HG02885 (cell line): Measurements from ENCODE around the gene IGSF22.

Source experiments
- ATAC-seq: cut with Tn5 transposase; IDR thresholded peaks from one replicate; pipeline ENCODE4 v1.9.1; 2021; ENCODE audit warnings: mild to moderate bottlenecking; ENCODE audit not compliant: unreplicated experiment, poor library complexity

Gene IGSF22

DNA sequence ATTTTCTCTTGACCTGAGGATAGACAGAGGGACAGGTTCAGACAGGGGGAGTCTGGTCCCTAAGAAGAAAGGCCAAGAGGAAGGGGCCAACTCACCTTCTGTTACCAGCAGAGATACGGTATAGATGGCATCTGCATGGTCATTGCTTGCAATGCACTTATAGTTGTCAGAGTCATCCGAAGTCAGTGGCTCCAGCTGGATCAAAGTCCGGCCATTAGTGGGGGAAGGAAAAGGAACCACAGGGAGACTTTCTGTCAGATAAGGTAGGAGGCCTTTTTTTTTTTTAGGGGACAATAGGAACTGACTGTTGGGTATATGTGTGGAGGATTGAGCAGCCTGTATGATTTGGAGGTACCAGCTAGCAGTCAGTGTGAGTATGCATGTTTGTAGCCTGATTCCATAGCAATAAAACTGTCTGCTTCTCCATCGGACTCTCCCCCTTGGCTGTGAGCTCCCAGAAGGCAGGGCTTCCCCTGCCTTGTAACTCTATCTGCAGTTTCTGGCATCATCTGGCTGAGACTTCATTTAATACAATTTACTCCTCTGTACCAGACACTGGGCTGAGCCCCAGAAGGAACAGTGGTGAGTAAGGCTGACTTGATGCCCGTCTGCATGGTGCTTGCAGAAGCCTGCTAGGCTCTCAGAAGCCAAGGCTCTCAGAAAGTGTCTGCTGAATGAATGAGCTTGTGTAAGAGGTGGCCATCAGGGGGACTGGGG, 5.7 kb downstream of the IGSF22 start:
- no peak for ATAC-seq

DNA sequence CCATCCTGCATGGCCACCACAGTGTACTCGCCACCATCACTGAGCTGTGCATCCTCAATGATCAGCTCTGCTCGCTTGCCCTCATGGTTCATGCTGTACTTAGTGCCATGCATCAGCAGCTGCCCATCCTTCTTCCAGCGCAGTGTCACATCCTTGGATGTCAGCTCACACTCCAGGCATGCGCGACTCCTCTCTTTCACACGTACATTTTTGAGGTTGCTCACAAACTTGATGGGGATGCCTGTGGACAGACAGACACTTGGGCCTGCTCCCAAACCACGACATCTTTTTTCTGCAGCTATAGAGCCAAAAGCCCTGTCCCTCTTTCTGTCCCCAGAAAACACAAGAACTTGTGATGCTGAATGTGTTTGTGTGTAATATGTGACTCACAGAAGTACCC, 10.5 kb downstream of the IGSF22 start:
- ATAC-seq: no peak

DNA sequence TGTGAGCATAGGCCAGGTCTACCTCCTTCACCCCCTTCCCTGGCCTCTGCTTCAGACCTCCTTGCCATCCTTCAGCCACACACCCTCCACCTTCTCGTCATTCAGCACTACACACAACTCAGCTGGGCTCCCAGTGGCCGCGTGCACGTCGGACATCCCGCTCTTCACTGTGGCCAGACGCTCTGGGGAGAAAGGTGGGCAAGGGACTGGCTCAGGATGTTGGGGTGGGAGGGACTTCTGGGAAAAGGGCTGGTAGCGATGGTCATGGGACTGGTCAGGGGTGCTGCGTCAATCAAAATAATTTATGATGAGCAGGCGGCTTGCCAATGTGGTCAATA, 11.6 kb downstream of the IGSF22 start:
- ATAC-seq: no peak

DNA sequence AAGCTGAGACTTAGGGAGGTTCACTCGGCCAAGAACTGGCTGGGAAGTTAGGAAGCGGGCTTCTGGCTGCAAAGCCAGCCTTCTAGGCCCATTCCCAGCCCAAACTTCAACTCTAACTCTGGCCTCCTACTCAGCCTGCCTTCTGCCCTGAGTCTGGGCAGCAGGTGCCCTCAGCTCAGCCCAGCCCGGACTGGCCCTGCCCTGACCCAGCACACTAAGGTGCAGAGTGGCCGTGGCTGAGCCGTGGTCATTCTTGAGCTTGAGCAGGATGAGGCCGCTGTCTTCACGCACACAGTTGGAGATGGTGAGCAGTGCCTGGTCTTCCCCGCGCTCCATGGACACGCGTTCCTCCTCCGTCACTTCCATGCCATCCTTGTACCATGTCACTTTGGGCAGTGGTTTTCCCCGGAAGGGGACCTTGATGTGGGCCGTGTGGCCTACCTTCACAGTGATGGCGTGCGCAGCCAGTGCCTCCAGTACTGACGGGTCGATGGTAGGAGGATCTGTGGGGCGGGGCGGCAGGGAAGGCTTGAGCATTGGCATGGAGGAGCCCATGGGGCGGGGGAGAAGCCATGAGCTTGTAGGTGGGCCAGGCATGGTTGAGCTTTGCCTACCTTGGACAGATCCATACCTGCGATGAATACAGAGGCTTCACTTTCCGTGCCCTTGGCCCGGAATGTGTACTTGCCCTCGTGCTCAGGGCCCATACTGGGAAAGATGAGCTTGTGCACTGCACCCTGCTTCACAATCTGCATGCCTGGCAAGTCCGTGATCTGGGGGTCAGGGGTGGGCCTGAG, 12.1 kb downstream of the IGSF22 start:
- ATAC-seq: no peak

DNA sequence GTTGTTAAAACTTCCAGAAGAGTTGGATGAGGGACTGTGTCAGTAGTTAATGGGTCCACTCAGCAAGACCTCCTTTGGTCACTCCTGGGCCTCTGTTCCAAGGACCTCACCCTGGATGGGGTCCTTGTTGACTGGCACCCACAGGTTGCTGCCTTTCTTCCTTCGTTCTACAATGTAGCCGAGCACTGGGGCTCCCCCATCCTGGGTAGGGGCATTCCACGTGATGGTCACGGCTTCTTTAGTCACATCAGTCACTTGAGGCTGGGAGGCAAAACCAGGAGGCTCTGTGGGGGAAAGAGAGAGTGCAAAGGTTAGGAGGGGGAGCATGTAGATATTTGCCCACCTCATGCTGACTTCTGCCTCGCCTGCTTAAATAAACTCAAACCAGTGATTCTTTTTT, 15.4 kb downstream of the IGSF22 start:
- ATAC-seq: peak; percentile 56

DNA sequence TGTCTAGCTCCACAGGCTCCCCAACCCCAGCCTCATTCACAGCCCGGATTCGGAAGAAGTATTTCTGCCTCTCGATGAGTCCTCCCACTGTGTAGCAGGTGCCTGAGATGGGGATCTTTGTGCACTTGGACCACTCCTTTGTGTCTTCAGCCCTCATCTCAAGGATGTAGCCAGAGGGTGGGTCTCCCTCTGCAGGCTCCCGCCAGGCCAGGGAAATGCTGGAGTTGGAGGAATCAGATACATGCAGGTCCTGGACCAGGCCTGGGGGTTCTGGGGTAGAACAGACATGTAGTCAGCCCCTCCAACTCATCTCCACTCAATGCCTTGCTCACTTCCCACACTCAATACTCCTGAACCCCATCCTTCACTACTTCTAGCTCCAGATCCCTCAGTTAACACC, 16.6 kb downstream of the IGSF22 start:
- no peak for ATAC-seq

DNA sequence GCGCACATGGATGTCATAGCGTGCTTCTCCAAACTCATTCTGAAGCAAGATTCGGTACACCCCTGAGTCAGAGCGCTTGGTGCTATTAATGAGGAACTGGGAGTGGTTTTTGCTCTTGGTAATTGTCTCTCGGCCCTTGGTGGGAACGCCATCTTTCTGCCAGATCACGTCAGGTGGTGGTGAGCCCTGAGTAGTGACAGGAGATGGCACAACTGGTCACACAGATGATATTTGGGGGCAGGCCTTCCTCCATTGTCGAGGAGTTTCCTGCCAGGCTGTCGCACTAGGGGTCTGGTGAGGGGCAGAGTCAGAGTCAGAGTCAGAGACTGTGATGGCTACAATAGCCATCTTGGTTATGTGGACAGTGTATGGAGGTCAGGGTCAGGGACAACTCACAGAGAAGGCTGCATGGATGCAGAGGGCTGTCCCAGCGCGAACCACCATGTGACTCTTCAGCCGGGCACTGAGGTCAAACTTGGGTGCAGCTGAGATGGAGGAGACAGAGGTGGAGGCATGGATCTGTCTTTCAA, 18.1 kb downstream of the IGSF22 start:
- no peak for ATAC-seq

DNA sequence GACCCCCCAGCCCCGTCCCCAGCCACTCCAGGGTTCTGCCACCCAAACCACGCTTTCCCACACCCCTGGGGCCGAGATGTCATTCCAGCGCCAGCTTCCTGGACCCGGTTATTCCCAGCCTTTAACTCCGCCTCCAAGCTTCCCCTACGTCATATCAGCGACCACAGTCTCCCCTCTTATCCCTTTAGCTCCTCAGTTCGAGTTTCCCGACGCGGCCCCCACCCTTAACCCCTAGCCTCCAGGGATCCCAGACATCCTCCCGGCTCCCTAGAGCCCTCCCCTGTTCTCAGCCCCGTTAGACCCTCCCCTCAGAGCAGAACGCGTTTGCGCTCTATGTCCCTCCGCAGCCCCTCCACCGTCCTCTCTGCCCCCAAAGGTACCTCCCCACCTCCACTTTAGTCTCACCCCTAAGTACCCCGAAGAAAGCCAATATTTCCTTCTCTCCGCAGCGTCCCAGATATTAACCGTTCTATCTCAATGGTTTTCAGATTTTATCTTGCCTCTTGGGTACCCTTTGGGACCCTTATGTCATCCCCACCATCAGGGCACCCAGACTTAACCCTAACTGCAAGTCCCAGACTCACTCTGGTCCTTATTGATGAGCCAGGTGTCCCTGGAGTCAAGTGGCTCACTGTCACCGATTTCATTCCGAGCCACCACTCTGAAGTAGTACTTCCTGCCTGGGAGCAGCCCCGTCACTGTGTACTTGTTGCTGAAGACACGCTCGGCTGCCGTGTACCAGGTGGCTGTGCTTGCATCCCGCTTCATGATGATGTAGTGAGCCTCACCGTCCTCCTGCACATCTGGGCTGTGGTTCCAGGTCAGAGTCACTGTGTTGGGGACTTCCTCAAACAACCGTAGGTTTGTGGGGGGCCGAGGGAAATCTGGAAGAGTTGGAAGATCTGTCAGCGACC, 19.4 kb downstream of the IGSF22 start:
- no peak for ATAC-seq

DNA sequence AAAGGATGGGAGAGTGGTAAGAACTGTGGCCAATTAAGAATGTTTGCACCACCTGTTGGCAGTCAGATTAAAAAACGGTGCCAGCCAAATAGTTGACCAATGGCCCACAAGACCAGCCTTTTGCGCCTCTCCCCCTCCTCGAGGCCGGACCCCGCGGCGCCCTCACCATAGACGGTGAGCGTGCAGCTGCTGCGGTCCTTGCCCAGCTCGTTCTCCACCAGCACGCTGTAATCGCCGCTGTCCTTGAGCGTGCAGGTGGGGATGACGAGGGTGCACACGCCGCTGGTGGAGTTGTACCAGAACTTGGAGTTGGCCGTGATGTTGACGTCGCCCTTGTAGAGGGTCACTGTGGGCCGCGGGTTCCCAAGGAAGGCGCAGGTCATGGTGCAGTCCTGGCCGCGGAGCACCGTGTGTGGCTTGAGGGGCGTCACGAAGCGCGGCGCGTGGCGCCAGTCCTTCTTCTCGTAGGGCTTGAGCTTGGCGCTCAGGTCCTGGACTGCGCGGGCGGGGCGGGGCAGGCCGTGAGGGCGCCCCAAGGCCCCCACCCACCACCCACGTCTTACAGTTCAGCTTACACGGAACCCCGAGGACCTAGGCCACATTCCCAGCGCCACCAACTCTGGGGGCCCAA, 20.2 kb downstream of the IGSF22 start:
- ATAC-seq: no peak

DNA sequence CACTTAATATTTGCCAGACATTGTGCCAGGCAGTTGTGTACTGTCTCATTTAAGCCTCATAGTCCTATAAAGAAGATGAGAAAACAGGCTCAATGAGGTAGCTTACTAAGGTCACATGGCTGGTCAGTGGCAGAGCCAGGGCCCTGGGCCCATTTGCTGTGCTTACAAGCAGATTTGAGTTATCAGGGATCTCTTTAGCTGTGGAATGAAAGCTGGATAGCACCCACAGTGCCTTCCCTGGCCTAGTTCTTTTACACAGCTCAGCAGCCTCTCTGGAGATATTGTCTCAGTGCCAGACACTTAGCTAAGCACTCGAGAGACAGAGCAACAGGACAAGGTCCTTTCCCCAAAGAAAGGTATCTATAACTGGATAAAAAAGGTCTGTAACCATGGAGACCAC, 21.3 kb downstream of the IGSF22 start:
- ATAC-seq: no peak

DNA sequence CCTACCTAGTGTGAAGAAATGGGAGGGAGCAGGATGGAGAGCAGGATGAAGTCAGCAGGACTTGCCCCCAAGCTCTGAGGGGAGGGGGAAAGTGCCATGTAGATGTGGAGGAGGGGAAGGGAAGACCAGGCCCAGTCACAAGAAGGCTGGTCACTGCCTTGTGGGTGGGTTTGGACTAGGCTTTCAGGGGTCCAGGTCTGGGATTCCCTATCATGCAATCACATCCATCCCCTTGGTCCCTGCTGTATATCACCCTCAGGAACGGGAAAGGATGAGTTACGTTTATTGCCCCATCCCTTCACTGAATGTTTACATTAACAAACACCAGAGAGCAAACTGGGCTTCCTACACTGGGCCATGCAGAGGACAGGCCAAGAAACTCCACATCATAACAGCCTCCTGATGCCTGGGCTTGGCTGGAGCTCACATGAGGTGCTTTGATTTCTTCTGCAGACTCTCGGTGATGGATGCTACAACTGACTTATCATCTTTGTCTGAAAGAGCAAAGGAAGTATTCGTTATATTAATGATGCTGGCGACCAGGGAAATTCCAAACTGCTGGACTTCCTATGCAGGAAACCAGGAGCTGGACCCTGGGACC, 21.8 kb downstream of the IGSF22 start:
- no peak for ATAC-seq

DNA sequence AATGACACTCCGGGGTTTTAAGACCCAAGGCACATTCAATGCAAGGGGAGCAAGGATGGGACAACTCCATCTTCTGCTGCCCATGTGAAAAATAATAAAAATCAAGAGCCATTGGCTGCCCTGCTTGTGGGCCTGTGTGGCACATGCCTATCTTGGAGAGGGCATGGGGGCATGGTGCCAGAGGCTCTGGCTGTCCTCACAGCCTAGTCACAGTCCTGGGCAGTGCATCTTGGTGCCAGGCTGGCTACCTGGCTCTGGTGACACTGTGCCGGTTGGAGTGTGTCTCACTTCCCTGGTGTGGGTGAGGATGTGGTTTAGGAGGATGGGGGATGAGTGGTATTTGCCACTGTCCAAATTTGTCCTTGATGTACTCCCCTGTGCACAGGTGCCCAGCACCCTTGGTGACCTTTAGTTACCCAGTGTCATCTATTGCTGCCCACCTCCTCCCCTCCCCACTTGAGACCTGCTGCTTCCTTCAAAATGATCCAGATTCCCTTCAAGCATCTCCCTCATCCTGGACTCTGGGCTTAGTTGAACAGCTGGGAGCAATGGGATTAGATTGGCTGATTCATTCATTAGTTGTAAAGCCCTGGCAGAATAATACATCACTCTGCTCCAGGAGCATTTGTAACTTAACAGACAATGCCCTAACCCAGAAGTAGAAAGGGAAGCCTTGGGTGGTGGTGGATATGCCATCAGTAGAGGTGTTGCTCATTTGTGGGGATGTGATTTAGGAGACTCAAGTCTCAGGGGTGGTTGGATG, 22.8 kb downstream of the IGSF22 start:
- ATAC-seq: no peak

DNA sequence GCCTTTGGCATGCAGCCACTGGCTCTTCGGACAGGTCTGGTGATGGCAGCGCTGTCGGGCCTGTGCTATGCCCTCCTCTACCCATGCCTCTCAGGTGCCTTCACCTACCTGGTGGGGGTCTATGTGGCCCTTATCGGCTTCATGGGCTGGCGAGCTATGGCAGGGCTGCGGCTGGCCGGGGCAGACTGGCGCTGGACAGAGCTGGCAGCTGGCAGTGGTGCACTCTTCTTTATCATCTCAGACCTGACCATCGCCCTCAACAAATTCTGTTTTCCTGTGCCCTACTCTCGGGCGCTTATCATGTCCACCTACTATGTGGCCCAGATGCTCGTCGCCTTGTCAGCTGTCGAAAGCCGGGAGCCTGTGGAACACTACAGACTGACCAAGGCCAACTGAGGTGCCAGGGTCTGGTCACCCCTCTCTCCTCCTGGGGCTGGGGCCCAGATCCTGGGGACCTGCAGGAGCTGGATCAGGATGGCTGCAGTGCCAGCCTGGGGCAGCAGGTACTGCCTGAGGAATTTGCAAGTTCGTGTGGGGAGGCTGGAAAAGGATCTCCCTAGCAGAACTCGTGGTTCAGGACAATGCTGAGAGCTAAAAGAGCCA, 24.3 kb downstream of the IGSF22 start:
- no peak for ATAC-seq

DNA sequence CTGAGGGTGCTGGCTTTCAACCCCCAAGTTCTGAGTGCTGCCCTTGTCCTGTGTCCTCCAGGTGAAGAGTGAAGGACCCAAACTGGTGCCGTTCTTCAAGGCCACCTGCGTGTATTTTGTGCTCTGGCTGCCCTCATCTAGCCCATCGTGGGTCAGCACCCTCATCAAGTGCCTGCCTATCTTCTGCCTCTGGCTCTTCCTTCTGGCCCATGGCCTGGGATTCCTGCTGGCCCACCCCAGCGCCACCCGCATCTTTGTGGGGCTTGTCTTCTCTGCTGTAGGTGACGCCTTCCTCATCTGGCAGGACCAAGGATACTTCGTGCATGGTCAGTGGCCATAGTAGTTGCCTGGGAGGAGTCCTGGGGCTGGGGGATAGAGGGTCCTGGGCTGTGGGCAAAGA, 25.1 kb downstream of the IGSF22 start:
- ATAC-seq: no peak

DNA sequence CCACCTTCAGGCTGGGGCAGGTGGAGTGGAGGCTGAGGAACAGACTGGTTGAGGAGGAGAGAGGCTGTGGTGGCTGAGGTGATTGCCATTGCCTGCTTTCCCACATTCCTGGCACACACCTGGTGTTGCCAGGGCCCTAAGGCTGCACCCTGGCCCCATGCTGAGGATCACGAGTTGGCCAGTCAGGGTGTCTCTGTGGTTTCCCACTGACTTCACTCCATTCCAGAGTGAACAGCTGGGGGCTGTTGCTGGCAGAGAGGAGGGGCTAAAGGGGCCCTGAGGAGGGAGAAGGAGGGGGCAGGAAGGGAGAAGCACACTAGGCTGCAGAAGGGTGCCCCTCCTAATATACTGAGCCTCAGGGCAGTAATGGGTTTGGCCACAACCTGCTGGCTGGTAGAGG, 25.6 kb downstream of the IGSF22 start:
- no peak for ATAC-seq

DNA sequence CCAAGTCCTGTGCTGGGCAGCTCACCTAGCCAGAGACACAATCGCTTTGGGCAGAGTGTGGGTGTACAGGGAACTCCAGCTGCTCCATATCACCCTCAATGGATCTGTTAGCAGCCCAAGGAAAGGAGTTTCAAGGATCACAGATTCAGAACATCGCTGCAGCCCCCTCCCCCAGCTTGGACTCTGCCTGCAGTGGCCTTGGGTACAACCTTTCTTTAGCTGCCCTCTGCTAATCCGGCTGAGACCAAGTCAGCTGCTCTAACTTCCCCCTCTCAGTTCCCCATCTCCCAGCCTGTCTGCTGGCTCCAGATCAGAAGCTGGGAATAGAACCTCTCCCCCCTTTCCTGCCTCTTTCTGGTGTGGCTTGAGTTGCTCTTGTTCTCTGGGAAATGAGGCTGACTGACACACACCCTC, 26.1 kb downstream of the IGSF22 start:
- ATAC-seq: no peak

DNA sequence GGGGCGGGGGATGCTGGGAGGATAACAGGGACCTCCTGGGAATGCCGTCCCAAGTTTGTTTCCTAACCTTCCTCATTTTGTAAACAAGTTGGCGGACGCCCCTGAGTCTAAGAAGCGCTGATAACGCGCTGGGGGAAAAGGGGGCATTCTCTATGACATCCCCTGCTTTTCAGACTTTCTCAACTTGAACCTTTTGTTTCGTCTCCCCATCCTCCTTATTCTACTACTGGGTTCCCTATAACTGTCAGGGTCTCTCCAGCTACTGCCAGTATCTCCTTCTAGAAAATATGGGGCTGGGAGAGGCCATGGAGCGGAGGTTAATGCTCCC, 26.8 kb downstream of the IGSF22 start:
- ATAC-seq: no peak

DNA sequence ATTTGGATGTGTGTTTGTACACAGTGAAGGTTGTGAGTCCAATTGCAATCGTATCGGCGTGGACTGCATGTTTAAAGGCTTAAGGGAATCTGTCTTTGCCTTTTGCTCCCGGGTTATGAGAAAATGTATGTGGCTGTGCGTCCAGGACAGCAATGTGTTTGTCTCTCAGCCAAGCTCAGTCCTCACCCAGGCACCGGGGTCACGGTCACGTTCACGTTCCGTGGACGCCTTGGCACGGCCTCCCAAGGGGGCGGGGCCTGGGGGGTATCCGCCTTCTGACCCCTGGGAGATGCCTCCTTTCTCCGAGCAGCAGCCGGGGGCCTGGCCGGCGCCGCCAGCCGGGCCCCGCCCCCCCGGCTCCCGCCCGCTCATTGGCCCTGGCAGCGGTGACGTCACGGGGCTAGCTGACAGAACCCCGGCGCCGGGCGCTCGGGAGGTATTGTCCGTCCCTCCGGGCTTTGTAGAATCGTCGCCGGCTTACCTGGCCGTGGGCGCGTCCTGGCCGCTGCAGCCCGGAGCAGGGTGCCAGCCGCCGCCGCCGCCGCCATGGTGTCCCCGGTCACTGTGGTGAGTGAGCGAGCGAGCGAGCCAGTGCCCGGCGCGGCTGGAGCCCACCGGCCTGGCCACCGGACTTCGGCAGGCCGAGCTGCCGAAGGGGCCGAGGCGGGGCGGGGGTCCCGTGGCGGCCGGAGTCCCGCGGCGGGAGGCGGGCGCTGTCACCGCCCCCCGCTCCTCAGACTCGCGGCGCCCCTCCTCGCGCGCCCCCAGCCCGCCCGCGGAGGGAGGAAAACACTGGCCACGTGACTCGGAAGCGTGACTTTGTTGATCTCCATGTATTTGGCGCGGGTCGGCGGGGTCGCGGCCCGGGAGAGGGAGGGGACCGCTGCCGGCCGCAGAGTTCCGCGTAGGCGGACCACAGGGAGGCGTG, 27.4 kb downstream of the IGSF22 start, which contains the start of gene TMEM86A:
Gene TMEM86A (plus strand): TSS at position 439 of the 928 bp plus-strand sequence. CDS start 108 bp downstream, at position 547.
- ATAC-seq: peak; percentile 98
